ENCODE measurements around the gene GNG12. TPM values are rescaled to one million over a fixed set of nuclear protein-coding genes. Genes with fewer than 3 reads are reported as not detected.

The GNG12 gene
- total RNA-seq, 2 donors from 2014 or later: 29.1 to 45.4 TPM

GRCh38 chr1:67701876-67702275, 131.4 kb downstream of the GNG12 start:
- Histone ChIP-seq H3K27me3 (no peaks in the 10 kb centered on the region), H3K27ac (no peak overlapping the region), H3K9me3 (no peaks in the 10 kb centered on the region), H3K4me1 (peaks cover 0 to 14% of the 10 kb centered on the region in 2 donors), H3K4me3 (no peak overlapping the region), H3K36me3 (peaks cover 12% of the 10 kb centered on the region)
- DNase-seq (ENCODE audit: low spot score): no peak
- TF ChIP-seq CTCF (IDR thresholded peaks at IDR 0.05): no peak

GRCh38 chr1:67700692-67701410, 132.4 kb downstream of the GNG12 start:
- Histone ChIP-seq H3K27me3 (no peaks in the 10 kb centered on the region), H3K27ac (no peak overlapping the region), H3K9me3 (no peaks in the 10 kb centered on the region), H3K36me3 (peaks cover 12% of the 10 kb centered on the region), H3K4me3 (no peak overlapping the region), H3K4me1 (peaks cover 0 to 8% of the 10 kb centered on the region in 2 donors)
- TF ChIP-seq CTCF (IDR thresholded peaks at IDR 0.05): no peak
- DNase-seq (ENCODE audit: low spot score): no peak

GRCh38 chr1:67700220-67700619, 133.0 kb downstream of the GNG12 start:
- no peak for DNase-seq (ENCODE audit: low spot score)
- peaks cover 12% of the 10 kb centered on the region for H3K36me3 ChIP-seq
- no peak overlapping the region for H3K4me3 ChIP-seq
- TF ChIP-seq CTCF (IDR thresholded peaks at IDR 0.05): no peak
- no peaks in the 10 kb centered on the region for H3K9me3 ChIP-seq
- H3K27ac ChIP-seq: no peak overlapping the region
- no peaks in the 10 kb centered on the region for H3K27me3 ChIP-seq
- peaks cover 0 to 8% of the 10 kb centered on the region in 2 donors for H3K4me1 ChIP-seq

- H3K4me3 ChIP-seq: no peak overlapping the region
- no peak for TF ChIP-seq CTCF (IDR thresholded peaks at IDR 0.05)
- no peak for DNase-seq (ENCODE audit: low spot score)
- H3K27ac ChIP-seq: no peak overlapping the region
- peaks cover 0 to 8% of the 10 kb centered on the region in 2 donors for H3K4me1 ChIP-seq
- H3K36me3 ChIP-seq: no peaks in the 10 kb centered on the region
- H3K27me3 ChIP-seq: no peaks in the 10 kb centered on the region
- H3K9me3 ChIP-seq: no peaks in the 10 kb centered on the region
These were observed 136.6 kb downstream of the GNG12 start for GRCh38 chr1:67696708-67697107.

GRCh38 chr1:67695963-67696362, 137.3 kb downstream of the GNG12 start:
- H3K4me3 ChIP-seq: no peak overlapping the region
- DNase-seq (ENCODE audit: low spot score): no peak
- H3K27ac ChIP-seq: no peak overlapping the region
- H3K36me3 ChIP-seq: no peaks in the 10 kb centered on the region
- H3K9me3 ChIP-seq: no peaks in the 10 kb centered on the region
- peaks cover 0 to 6% of the 10 kb centered on the region in 2 donors for H3K4me1 ChIP-seq
- no peak for TF ChIP-seq CTCF (IDR thresholded peaks at IDR 0.05)
- H3K27me3 ChIP-seq: no peaks in the 10 kb centered on the region

- H3K4me1 ChIP-seq: peaks cover 0 to 11% of the 10 kb centered on the region in 2 donors
- H3K27ac ChIP-seq: no peak overlapping the region
- DNase-seq (ENCODE audit: low spot score): no peak
- no peak overlapping the region for H3K4me3 ChIP-seq
- TF ChIP-seq CTCF (IDR thresholded peaks at IDR 0.05): no peak
- H3K36me3 ChIP-seq: peaks cover 15% of the 10 kb centered on the region
- no peaks in the 10 kb centered on the region for H3K9me3 ChIP-seq
- no peaks in the 10 kb centered on the region for H3K27me3 ChIP-seq
These were observed 141.6 kb downstream of the GNG12 start for GRCh38 chr1:67691712-67692111.

Measured in right atrium auricular region (tissue), 2 donors.